ENCODE results near the gene SRPRA.

GRCh38 chr11:126229858-126230540, 38.7 kb downstream of the SRPRA start:
- no peak for TF ChIP-seq POLR2A (IDR thresholded peaks at IDR 0.05)
- TF ChIP-seq CTCF (IDR thresholded peaks at IDR 0.05) = no peak
